SK-MEL-5 (cell line): ENCODE results near the gene LOXL1. TPM values are rescaled to one million over a fixed set of nuclear protein-coding genes. Genes with fewer than 3 reads are reported as not detected.

Experiments
- DNase-seq: peaks from one replicate; pipeline ENCODE4 v3.0.0-alpha.2; 2016; ENCODE audit warnings: low read depth, low spot score
- in situ Hi-C: cut with HindIII; loops from 2 replicates; pipeline ENCODE4 v1.10.0; 2016; ENCODE audit warnings: low sequenced_read_pairs, high pct_unique_total_duplicates, low pct_unique_long_range_greater_than_20kb
- polyA plus RNA-seq, 2 experiments: library from polyadenylated mRNA; depleted of rRNA; stranded (reverse); fragments of >200 nt; gene quantifications; 2 replicates each; pipeline ENCODE4 v1.2.3, GENCODE V29; 2015
- total RNA-seq: library from RNA; depleted of rRNA; stranded (reverse); fragments of >200 nt; shearing (Covaris generic); gene quantifications from 2 replicates; pipeline ENCODE4 v1.2.3, GENCODE V29; 2014; rRNA removed

The LOXL1 gene
- total RNA-seq = 0.32 TPM in 1 of 2 replicates, not detected in the other
- 0.54 and 0.86 TPM in 2 replicates for polyA plus RNA-seq (2015; cell fraction: cytosol; rRNA removed)
- polyA plus RNA-seq (2015; cell fraction: nucleus; rRNA removed) = 1.6 TPM in 1 of 2 replicates, not detected in the other

DNA sequence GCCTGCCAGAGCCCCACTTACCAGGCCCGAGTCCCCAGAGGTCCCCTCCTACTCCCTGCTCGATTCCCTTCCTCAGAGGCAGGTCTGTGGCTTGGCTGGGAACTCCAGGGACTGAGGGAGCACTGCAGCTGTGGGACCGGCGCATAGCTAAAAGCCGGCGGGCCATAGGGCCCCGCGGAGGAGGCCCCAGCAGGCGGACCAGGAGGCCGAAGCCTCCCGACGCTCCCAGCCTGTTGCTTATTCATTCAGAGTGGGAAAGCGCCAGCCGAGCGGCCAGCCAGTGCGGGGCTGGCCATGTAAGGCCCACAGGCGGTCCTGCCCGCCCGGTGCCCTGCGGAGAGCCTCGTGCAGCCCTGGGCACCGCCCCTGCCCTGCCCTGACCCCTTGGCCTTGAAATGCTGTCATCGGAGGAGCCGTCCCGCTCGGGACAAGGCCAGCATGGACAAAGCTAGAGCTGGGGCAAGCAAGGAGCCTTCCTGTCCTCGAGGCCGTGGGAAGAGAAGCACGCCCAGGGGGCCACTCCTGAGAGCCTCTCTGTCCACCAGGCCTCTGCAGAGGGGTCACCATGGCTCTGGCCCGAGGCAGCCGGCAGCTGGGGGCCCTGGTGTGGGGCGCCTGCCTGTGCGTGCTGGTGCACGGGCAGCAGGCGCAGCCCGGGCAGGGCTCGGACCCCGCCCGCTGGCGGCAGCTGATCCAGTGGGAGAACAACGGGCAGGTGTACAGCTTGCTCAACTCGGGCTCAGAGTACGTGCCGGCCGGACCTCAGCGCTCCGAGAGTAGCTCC lies at the start of gene LOXL1:
Gene LOXL1 (plus strand): TSS at position 244 of the 784 bp plus-strand sequence. CDS start 322 bp downstream, at position 566.
- in situ Hi-C loops = no loop called here
- DNase-seq = no peak

DNA sequence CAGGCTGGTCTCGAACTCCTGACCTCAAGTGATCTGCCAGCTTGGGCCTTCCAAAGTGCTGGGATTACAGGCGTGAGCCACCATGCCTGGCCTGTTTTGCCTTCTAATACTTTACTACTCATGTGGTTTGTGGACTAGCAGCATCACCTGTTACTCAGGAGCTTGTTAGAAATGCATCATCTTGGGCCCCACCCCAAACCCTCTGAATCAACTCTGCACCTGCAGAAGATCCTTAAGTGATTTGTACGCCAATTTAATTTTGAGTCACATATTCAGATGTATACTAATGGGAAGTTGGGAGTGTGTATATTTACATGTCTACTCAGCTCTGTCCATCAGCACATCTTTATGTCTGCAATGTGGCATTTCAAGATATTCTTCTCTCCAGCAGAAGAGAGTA lies 46.8 kb upstream of the LOXL1 start:
- in situ Hi-C loops = no loop called here
- DNase-seq = no peak

DNA sequence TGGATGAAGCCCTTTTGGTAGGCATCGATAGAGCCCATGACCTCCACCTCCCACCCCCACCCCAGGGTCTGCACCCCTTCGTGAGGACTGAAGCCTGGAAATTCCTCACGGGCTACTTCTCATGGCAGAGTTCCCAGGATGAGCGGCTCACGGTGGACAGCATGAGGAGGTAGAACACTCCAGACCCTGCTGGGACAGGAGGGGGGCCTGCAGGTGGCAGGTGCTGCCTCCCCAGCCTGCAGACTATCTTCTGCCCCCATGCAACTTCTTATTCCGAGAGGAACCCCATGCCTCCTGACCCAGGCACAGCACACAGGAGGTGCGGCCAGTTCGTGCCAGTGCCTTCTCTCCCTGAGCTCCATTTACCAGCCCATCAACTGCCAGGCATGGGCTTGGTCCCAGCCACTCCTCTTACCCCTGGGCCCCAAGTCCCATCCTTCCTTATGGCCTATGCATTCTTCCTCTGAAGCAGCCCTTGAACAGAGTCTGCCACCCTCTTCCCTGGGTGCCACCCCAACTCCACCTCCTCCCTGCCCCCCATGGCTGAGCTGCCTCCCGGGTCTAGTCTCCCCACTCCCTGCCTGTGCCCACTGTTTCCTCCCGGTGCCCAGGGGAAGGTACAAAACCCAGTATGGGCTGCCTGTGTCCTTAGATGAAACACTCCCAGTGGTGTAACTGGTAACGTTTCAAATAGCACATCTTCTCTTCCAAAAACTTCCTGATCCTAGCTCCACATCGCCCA lies 44.5 kb upstream of the LOXL1 start:
- in situ Hi-C loops = no loop called here
- no peak for DNase-seq

- DNase-seq = no peak
- in situ Hi-C loops = no loop called here
Measured at GRCh38 chr15:73882761-73883419, 43.4 kb upstream of the LOXL1 start.

GRCh38 chr15:73884159-73884558 lies 42.1 kb upstream of the LOXL1 start:
- in situ Hi-C loops = no loop called here
- no peak for DNase-seq

GRCh38 chr15:73885954-73886700 lies 40.1 kb upstream of the LOXL1 start:
- no peak for DNase-seq
- in situ Hi-C loops = no loop called here

GRCh38 chr15:73886717-73887345 lies 39.4 kb upstream of the LOXL1 start:
- in situ Hi-C loops = no loop called here
- no peak for DNase-seq

- in situ Hi-C loops = no loop called here
- no peak for DNase-seq
Measured at GRCh38 chr15:73887481-73887880, 38.8 kb upstream of the LOXL1 start.

GRCh38 chr15:73888224-73889041 lies 37.8 kb upstream of the LOXL1 start:
- DNase-seq = no peak

GRCh38 chr15:73889053-73889761 lies 37.1 kb upstream of the LOXL1 start:
- in situ Hi-C loops = no loop called here
- DNase-seq = no peak

More at GRCh38 chr15:73888224-73889041, 37.8 kb upstream of the LOXL1 start:
- in situ Hi-C loops = no loop called here

GRCh38 chr15:73889762-73890124 lies 36.5 kb upstream of the LOXL1 start:
- DNase-seq = no peak
- in situ Hi-C loops = no loop called here

GRCh38 chr15:73891328-73892315 lies 34.6 kb upstream of the LOXL1 start:
- no peak for DNase-seq
- in situ Hi-C loops = no loop called here

DNA sequence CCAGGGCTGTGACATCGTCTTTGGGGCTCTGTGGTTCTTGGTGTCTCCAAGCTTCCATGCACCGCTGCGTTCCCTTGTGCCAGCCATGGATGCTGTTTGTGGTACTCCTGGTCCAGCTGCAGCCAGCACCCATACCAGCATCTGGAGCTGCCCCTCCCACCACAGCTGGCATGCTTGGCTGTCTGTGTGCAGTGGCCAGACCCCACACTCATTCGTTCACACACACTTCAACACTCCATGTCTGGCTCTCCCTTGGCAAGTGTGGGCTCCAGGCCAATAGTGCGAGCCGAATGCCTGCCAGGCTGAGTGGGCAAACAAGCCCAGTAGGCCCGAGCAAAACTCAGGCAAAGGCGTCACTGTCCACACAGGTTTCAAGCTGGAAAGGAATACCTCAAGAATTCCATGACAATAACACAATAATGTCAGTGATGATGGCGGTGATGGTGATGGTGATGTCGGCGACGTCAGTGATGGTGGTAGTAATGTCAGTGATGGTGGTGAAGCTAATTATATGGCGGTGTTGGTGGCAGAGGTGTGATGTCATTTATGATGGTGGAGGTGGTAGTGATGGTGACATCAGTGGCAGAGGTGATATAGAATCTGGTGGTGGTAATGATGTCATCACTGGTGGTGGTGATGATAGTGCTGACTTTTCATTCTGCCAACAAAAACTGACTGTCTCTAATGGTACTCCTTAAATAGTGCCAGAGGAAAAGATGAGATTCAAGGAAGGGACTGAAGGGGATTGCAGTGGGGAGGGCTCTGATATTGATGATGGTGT lies 33.6 kb upstream of the LOXL1 start:
- no peak for DNase-seq
- in situ Hi-C loops = no loop called here

DNA sequence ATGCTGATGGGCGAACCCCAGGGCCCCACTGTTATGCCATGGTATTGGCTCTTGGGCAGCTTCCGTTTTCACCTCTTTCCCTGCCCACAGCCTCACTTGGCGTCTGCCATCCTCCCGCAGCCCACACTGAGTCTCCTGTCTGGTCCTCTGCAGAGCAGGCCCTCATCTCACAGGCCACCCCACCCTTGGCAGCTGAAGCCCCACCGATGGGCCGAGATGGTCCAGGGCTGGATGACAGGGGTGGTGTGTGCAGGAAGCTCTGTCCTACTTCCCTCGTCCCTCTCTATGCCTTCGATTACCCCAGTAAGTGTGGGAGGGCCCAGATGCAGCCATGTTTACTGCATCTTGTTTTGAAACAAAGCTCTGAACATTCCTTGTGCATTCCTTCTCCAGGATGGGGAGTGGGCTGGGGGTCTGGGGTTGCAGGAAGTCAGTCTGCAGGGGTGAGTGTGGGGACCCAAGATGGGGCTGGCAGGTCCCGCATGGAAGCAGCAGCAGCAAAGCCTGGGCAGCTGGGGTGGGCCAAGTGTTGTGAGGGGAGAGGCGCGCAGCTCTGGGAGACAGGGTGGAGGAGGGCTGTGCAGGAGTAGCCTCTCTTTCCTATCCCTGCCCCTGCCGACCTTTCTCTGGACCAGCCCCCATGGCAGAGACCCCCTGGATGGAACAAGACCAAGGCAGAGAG lies 32.0 kb upstream of the LOXL1 start:
- DNase-seq = no peak
- in situ Hi-C loops = no loop called here
